GM23248 (cell line): Measurements from ENCODE around the gene UPK3B.

Source experiments
- EZH2 ChIP-seq: fragments of 200-600 bp; sonication (generic); IDR thresholded peaks from 2 replicates; pipeline ENCODE4 v1.6.1; 2018; ENCODE audit warnings: antibody characterized with exemption, mild to moderate bottlenecking; ENCODE audit not compliant: insufficient read depth, poor library complexity, severe bottlenecking
- EZH2phosphoT487 ChIP-seq: fragments of 200-600 bp; sonication (generic); IDR thresholded peaks from 2 replicates; pipeline ENCODE4 v1.6.1; 2018; ENCODE audit warnings: antibody characterized with exemption, moderate library complexity, mild to moderate bottlenecking, low read depth; ENCODE audit not compliant: insufficient read depth

DNA sequence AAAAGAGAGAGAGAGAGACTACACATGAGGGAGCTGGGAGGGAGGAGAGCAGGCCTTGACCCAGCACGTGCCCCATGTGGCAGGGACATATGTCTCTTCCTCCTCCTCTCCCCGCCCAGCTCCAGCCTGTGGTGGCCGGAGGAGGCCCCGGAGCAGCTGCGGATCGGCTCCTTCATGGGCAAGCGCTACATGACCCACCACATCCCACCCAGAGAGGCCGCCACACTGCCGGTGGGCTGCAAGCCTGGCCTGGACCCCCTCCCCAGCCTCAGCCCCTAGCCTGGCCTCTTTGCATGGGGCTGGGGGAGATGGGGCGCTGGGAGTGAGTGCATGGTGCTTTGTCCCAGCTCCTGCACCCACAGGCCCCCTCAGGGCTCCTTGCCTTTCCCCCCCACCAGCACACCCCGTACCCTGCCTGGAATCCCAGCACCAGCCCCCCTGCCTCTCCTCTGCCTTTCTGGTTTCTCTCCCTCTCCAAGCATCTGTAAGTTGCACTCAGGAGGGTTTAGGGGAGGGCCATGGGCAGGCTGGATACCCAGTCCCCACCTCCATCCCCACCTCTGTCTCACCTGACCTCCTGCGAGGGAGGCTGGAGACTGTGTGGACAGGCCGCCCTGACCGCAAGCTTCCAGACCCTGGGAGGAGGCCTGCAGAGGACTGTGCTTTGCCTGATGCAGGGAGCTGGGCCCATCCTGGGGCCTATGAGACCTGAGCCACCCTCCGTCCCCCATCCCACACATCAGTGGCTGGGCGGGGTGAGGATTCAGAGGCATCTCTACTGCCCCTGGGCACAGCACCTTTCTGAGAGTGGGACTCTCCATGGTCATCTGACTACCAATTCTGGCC, 4.8 kb downstream of the UPK3B start:
- TF ChIP-seq EZH2phosphoT487 (no peak), EZH2 (no peak)
